Endothelial cell of umbilical vein (primary cell): ENCODE data around the gene AURKB. TPM values are rescaled to one million over a fixed set of nuclear protein-coding genes. Genes with fewer than 3 reads are reported as not detected.

ENCODE experiments used
- BruUV-seq: library from RNA; stranded (reverse); fragments of 400-500 nt; replicated peaks from 2 replicates; lab custom pipeline; 2021; lab: Mats Ljungman, UMichigan
- CTCF ChIA-PET: fragments of 300-600, 350-600 bp; sonication (Branson Sonifier 250); formaldehyde crosslinking; loops from one replicate; lab custom pipeline; 2021; ENCODE audit warnings: antibody characterized with exemption, inconsistent platforms; lab: Charles Lee
- POLR2A ChIA-PET: fragments of 300-600, 350-600 bp; sonication (Branson Sonifier 250); formaldehyde crosslinking; loops from one replicate; lab custom pipeline; 2021; ENCODE audit warnings: antibody characterized with exemption, inconsistent platforms; lab: Charles Lee
- DNase-seq: peaks from one replicate; pipeline ENCODE4 v3.0.0-alpha.2; 2011; ENCODE audit warnings: low read depth, low spot score
- FAIRE-seq: peaks from 2 replicates; lab custom pipeline; 2011; peaks lifted over from hg19 to GRCh38; lab: Jason Lieb, UNC
- H2AFZ ChIP-seq: 2 replicates; pipeline ENCODE4 v1.6.0; 2012; ENCODE audit warnings: low read depth, low read length, control low read depth, inconsistent platforms
- H3K27ac ChIP-seq: 2 replicates; pipeline ENCODE4 v1.5.1; 2011; ENCODE audit warnings: low read depth, mild to moderate bottlenecking, control low read depth, low read length, moderate library complexity; ENCODE audit not compliant: insufficient read depth
- H3K27me3 ChIP-seq, 2 experiments: 2 replicates each; pipeline versions ENCODE4 v1.6.0 to v1.6.1; 2011; ENCODE audit warnings: low read length in 2 of 2, mixed read lengths in 1 of 2; ENCODE audit not compliant: control insufficient read depth in 2 of 2, insufficient read depth in 2 of 2
- H3K36me3 ChIP-seq, 2 experiments: 2 replicates in 1 of 2; 3 replicates in 1 of 2; pipeline ENCODE4 v1.5.1; 2011; ENCODE audit warnings: low read length in 2 of 2, mild to moderate bottlenecking in 1 of 2, moderate library complexity in 1 of 2; ENCODE audit not compliant: control insufficient read depth in 2 of 2, insufficient read depth in 2 of 2; ENCODE audit errors: extremely low read depth in 1 of 2
- H3K4me1 ChIP-seq: 3 replicates; pipeline ENCODE4 v1.5.1; 2011; ENCODE audit warnings: mild to moderate bottlenecking, low read length; ENCODE audit not compliant: control insufficient read depth, insufficient read depth; ENCODE audit errors: extremely low read depth
- H3K4me2 ChIP-seq: 2 replicates; pipeline ENCODE4 v1.6.1; 2011; ENCODE audit warnings: low read length, control low read depth, mixed read lengths; ENCODE audit not compliant: insufficient read depth
- H3K4me3 ChIP-seq, 3 experiments: fragments of 200-600 bp in 1 of 3; sonication (generic), shearing (Covaris generic) in 1 of 3; replicated peaks in 1 of 3; 2 replicates each; pipeline ENCODE4 v1.5.1; 2011 to 2016; ENCODE audit warnings: control low read depth in 3 of 3, low read length in 3 of 3, mild to moderate bottlenecking in 2 of 3, inconsistent platforms in 1 of 3, low read depth in 1 of 3, moderate library complexity in 1 of 3; ENCODE audit not compliant: insufficient read depth in 1 of 3
- H3K79me2 ChIP-seq: 2 replicates; pipeline ENCODE4 v1.6.0; 2012; ENCODE audit warnings: low read length, inconsistent platforms; ENCODE audit not compliant: control insufficient read depth, insufficient read depth
- H3K9ac ChIP-seq: replicated peaks from 2 replicates; pipeline ENCODE3; 2011; ENCODE audit warnings: low read length, control low read depth; ENCODE audit not compliant: insufficient read depth; ENCODE audit errors: extremely low read depth
- H3K9me1 ChIP-seq: replicated peaks from 3 replicates; pipeline ENCODE4 v1.6.0; 2011; ENCODE audit warnings: mild to moderate bottlenecking, low read length; ENCODE audit not compliant: control insufficient read depth, insufficient read depth; ENCODE audit errors: extremely low read depth
- H3K9me3 ChIP-seq: replicated peaks from 2 replicates; pipeline ENCODE4 v1.5.1; 2012; ENCODE audit warnings: low read length, inconsistent platforms; ENCODE audit not compliant: control insufficient read depth, insufficient read depth
- H4K20me1 ChIP-seq: replicated peaks from 2 replicates; pipeline ENCODE3; 2011; ENCODE audit warnings: mild to moderate bottlenecking, low read length; ENCODE audit not compliant: control insufficient read depth, insufficient read depth; ENCODE audit errors: extremely low read depth
- CTCF ChIP-seq, 2 donors: IDR thresholded peaks; 1 replicate in 1 of 2; 2 replicates in 1 of 2; pipeline ENCODE4 v1.5.1; 2011; ENCODE audit warnings: low read length in 2 of 2, mild to moderate bottlenecking in 2 of 2, moderate library complexity in 2 of 2, control low read depth in 1 of 2, inconsistent platforms in 1 of 2, low read depth in 1 of 2; ENCODE audit not compliant: insufficient read depth in 1 of 2; ENCODE audit errors: extremely low read depth in 1 of 2
- EZH2 ChIP-seq: IDR thresholded peaks from 2 replicates; pipeline ENCODE4 v1.6.1; 2012; ENCODE audit warnings: borderline replicate concordance, low read depth, mild to moderate bottlenecking, moderate library complexity, low read length, inconsistent platforms; ENCODE audit not compliant: severe bottlenecking
- FOS ChIP-seq: IDR thresholded peaks from 2 replicates; pipeline ENCODE4 v1.6.1; 2011; ENCODE audit warnings: mild to moderate bottlenecking, low read length, moderate library complexity, borderline replicate concordance; ENCODE audit not compliant: insufficient read depth
- JUN ChIP-seq: IDR thresholded peaks from 2 replicates; pipeline ENCODE4 v1.6.1; 2011; ENCODE audit warnings: borderline replicate concordance, low read depth; ENCODE audit not compliant: insufficient read length, insufficient read depth
- MAX ChIP-seq: IDR thresholded peaks from 2 replicates; pipeline ENCODE4 v1.6.1; 2011; ENCODE audit not compliant: insufficient read depth, insufficient read length
- MYC ChIP-seq: IDR thresholded peaks from one replicate; pipeline ENCODE4 v1.6.1; 2011; ENCODE audit warnings: mild to moderate bottlenecking, low read depth, low read length
- POLR2AphosphoS5 ChIP-seq: IDR thresholded peaks from 2 replicates; pipeline ENCODE4 v1.6.1; 2012; ENCODE audit warnings: low read depth, mild to moderate bottlenecking, control low read depth, low read length, moderate library complexity; ENCODE audit not compliant: insufficient read depth
- dilution Hi-C: fragments of 300-500 bp; cut with MboI; formaldehyde crosslinking; loops from one replicate; pipeline ENCODE4 v1.15.0; 2019; ENCODE audit warnings: low sequenced_read_pairs; ENCODE audit not compliant: extremely low pct_ligation_motif_present
- intact Hi-C: fragments of 100-400 bp; cut with micrococcal nuclease; formaldehyde crosslinking; loops from one replicate; pipeline ENCODE4 v1.10.0; 2022
- polyA plus RNA-seq, 4 experiments: library from polyadenylated mRNA; depleted of rRNA in 3 of 4; stranded (reverse) in 3 of 4; unstranded in 1 of 4; fragments of >200 nt; gene quantifications; 2 replicates each; pipeline versions ENCODE4 v1.2.1 to v1.2.3, GENCODE V29; 2011 to 2012; ENCODE audit warnings: missing spikeins in 1 of 4
- total RNA-seq: library from RNA; stranded (reverse); gene quantifications from 2 replicates; pipeline ENCODE4 v1.2.3, GENCODE V29; 2021

The AURKB gene
- total and polyA plus RNA-seq, 2 donors (not counting 3 experiments of a cell fraction or from before 2014, with no cell fraction given), result 67.8 to 107 TPM

- POLR2A ChIA-PET, result interaction anchor here (2.2 kb wide), 1 partner anchor 12 kb away, joined by 8 read pairs; no protein-coding TSS in a partner anchor
Measured at GRCh38 chr17:8161289-8162232, 48.8 kb downstream of the AURKB start.

More at GRCh38 chr17:8161289-8162232, 48.8 kb downstream of the AURKB start:
- FAIRE-seq (no peak), DNase-seq (no peak)
- intact Hi-C loops (no loop called here), dilution Hi-C loops (no loop called here)
- H2AFZ ChIP-seq, result no peak overlapping the region
- peak overlapping the region; percentile 99 for H3K9ac ChIP-seq
- H3K4me2 ChIP-seq, result peak overlapping the region; percentile 39
- no peaks in the 10 kb centered on the region for H3K9me3 ChIP-seq
- peaks cover 2 to 7% of the 10 kb centered on the region in 2 experiments for H3K36me3 ChIP-seq
- CTCF ChIA-PET, result interaction anchor here (0.9 to 6.3 kb wide), 3 partner anchors 10 to 27 kb away, joined by 3 to 72 read pairs (median 4); no protein-coding TSS in a partner anchor
- no peaks in the 10 kb centered on the region for H4K20me1 ChIP-seq
- peaks cover 24% of the 10 kb centered on the region for H3K4me1 ChIP-seq
- no peak for TF ChIP-seq MYC
- no peak for TF ChIP-seq MAX
- no peak for TF ChIP-seq POLR2AphosphoS5
- TF ChIP-seq EZH2, result no peak
- no peak for TF ChIP-seq JUN
- TF ChIP-seq CTCF (IDR thresholded peaks at IDR 0.05; ENCODE audit: extremely low read depth in 1 of 2, insufficient read depth in 1 of 2, low read depth in 1 of 2, low read length in 2 of 2), result no peak
- TF ChIP-seq FOS, result no peak
- H3K9me1 ChIP-seq, result no peaks in the 10 kb centered on the region
- peak overlapping the region; percentile 87 for H3K27ac ChIP-seq
- BruUV-seq, result no TSS peak
- no peaks in the 10 kb centered on the region for H3K27me3 ChIP-seq
- H3K4me3 ChIP-seq, result peak overlapping the region; percentile 55 to 99 (median 67)
- H3K79me2 ChIP-seq, result peaks cover 20% of the 10 kb centered on the region
